ENCODE measurements around the gene NEK10. TPM values are rescaled to one million over a fixed set of nuclear protein-coding genes. Genes with fewer than 3 reads are reported as not detected.
"Not testable (repeated sequence)": the region's sequence is repeated elsewhere in the genome, so short reads cannot be mapped to it uniquely, and the experiment has no call there.

The NEK10 gene, protein sequence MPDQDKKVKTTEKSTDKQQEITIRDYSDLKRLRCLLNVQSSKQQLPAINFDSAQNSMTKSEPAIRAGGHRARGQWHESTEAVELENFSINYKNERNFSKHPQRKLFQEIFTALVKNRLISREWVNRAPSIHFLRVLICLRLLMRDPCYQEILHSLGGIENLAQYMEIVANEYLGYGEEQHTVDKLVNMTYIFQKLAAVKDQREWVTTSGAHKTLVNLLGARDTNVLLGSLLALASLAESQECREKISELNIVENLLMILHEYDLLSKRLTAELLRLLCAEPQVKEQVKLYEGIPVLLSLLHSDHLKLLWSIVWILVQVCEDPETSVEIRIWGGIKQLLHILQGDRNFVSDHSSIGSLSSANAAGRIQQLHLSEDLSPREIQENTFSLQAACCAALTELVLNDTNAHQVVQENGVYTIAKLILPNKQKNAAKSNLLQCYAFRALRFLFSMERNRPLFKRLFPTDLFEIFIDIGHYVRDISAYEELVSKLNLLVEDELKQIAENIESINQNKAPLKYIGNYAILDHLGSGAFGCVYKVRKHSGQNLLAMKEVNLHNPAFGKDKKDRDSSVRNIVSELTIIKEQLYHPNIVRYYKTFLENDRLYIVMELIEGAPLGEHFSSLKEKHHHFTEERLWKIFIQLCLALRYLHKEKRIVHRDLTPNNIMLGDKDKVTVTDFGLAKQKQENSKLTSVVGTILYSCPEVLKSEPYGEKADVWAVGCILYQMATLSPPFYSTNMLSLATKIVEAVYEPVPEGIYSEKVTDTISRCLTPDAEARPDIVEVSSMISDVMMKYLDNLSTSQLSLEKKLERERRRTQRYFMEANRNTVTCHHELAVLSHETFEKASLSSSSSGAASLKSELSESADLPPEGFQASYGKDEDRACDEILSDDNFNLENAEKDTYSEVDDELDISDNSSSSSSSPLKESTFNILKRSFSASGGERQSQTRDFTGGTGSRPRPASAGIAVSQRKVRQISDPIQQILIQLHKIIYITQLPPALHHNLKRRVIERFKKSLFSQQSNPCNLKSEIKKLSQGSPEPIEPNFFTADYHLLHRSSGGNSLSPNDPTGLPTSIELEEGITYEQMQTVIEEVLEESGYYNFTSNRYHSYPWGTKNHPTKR
- total RNA-seq (10 to 100 TPM in 1 of 4 donors, 1 to 10 TPM in 3; 6.8 to 16.9 (median 9.6) TPM), polyA plus RNA-seq (3.1 TPM)
- long read RNA-seq, donor 1, partial matches to known transcripts, result 3 of 8 reads
- long read RNA-seq, donor 1, other reads (novel, unspliced or antisense), result 5 of 8 reads
- long read RNA-seq, donor 2, partial matches to known transcripts, result 1 of 2 reads
- long read RNA-seq, donor 2, other reads (novel, unspliced or antisense), result 1 of 2 reads
- long read RNA-seq, donor 3, partial matches to known transcripts, result 2 of 12 reads
- long read RNA-seq, donor 3, other reads (novel, unspliced or antisense), result 10 of 12 reads
- long read RNA-seq, donor 4, partial matches to known transcripts, result 1 of 6 reads
- long read RNA-seq, donor 4, other reads (novel, unspliced or antisense), result 5 of 6 reads

DNA sequence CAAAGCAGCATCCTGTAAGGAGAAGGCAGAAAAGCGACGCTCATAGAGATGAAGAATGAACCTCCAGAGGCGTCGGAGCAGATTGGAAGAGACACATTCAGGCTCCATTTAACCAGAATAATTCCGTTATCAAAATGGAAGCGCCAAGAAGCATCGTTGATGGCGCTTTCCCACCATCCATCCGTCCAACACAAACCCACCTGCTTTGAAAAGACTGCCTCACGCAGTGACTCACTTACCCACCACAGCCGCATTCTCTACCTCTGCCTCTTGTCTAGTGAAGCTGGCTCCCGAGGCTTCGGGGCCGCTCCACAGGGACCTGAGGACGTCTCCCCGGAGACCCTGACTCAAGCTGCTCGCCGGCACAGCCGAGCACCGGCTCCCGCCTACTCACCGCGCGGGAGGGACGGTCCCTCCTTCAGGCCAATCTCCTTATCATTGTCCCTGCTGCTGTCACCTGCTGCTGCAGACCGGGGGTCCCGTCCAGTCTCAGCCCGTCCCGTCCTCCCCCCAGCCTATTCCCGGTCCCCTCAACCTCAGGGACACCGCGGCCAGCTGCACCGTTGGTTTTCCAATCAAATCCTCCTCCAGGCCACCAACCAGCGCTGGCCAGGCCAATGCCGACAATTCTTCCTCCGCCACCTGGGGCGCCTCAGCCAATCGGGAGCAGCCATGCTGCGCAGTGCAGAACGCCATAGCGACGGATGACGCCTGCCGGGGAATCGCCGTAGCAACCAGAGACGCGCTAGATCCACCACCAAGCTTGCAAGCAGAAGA is at the start of gene NEK10:
Gene NEK10 (minus strand): TSS at position 553 of the 777 bp plus-strand sequence. CDS start 16,501 bp downstream, outside the sequence.
- Histone ChIP-seq H3K4me1 (ENCODE audit: control insufficient read depth, insufficient read depth, low read length) (peaks cover 5% of the 10 kb centered on the region), H3K4me3 (ENCODE audit: low read length) (peak within 1 kb of the TSS; percentile 91), H3K27ac (ENCODE audit: low read length) (no peak within 1 kb of the TSS), H3K27me3 (ENCODE audit: control insufficient read depth, insufficient read depth) (no peaks in the 10 kb centered on the region), H3K9me3 (ENCODE audit: control insufficient read depth, low read length) (no peaks in the 10 kb centered on the region)
- 2% methylated on average over 48 of the region's 48 CpGs for WGBS
- ATAC-seq (peak; percentile 100), DNase-seq (peak; percentile 91 to 96 (median 95))
- intact Hi-C loops (cut with DNase I), result no loop called here

DNA sequence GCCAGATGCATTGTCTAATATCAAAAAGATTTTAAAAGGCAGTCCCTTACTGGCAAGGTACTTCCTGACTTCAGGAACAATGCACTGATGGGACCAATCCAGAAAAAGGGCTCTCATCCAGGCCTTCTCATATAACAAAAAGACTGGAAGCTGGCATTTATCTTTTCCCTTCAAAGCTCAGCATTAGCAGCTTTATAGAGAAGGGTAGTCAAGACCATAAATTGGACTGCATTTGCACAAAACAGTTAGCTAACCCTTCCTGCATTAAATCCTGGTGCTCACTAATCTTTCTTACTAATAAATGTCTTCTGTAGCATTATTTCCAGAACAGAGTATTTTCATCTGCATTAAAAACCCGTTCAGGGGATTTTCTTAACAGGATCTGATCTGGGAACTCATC is 46.0 kb upstream of the NEK10 start:
- no peak for DNase-seq
- ATAC-seq, result no peak
- no peaks in the 10 kb centered on the region for H3K27me3 ChIP-seq (ENCODE audit: control insufficient read depth, insufficient read depth)
- no peak overlapping the region for H3K27ac ChIP-seq (ENCODE audit: low read length)
- 88% methylated on average over 1 of the region's 1 CpG for WGBS
- H3K4me3 ChIP-seq (ENCODE audit: low read length), result no peak overlapping the region
- intact Hi-C loops (cut with DNase I), result no loop called here
- H3K9me3 ChIP-seq (ENCODE audit: control insufficient read depth, low read length), result no peaks in the 10 kb centered on the region
- no peaks in the 10 kb centered on the region for H3K4me1 ChIP-seq (ENCODE audit: control insufficient read depth, insufficient read depth, low read length)

- intact Hi-C loops (cut with DNase I), result no loop called here
- no peak for ATAC-seq
- no peaks in the 10 kb centered on the region for H3K4me1 ChIP-seq (ENCODE audit: control insufficient read depth, insufficient read depth, low read length)
- no peak overlapping the region for H3K4me3 ChIP-seq (ENCODE audit: low read length)
- H3K27me3 ChIP-seq (ENCODE audit: control insufficient read depth, insufficient read depth), result no peaks in the 10 kb centered on the region
- no peak for DNase-seq
- no peaks in the 10 kb centered on the region for H3K9me3 ChIP-seq (ENCODE audit: control insufficient read depth, low read length)
- no peak overlapping the region for H3K27ac ChIP-seq (ENCODE audit: low read length)
- 56% methylated on average over 3 of the region's 3 CpGs for WGBS
Measured at GRCh38 chr3:27392950-27393679, 23.9 kb upstream of the NEK10 start.

DNA sequence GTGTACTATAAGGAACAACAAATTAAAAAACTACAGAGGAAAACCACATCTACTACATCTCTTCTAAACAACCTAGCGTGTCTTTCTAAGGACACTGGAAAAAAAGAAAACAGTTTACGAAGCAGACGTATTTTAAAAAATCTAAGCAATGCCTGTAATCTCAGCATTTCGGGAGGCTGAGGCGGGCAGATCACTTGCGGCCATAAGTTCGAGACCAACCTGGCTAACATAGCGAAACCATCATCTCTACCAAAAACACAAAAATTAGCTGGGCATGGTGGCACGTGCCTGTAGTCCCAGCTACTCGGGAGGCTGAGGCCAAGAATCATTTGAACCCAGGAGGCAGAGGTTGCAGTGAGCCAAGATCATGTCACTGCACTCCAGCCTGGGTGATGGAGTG is 23.2 kb upstream of the NEK10 start:
- H3K27me3 ChIP-seq (ENCODE audit: control insufficient read depth, insufficient read depth); DNase-seq; H3K9me3 ChIP-seq (ENCODE audit: control insufficient read depth, low read length); intact Hi-C loops (cut with DNase I); H3K4me3 ChIP-seq (ENCODE audit: low read length); H3K4me1 ChIP-seq (ENCODE audit: control insufficient read depth, insufficient read depth, low read length); H3K27ac ChIP-seq (ENCODE audit: low read length); ATAC-seq: not testable (repeated sequence)
- 94% methylated on average over 10 of the region's 10 CpGs for WGBS

DNA sequence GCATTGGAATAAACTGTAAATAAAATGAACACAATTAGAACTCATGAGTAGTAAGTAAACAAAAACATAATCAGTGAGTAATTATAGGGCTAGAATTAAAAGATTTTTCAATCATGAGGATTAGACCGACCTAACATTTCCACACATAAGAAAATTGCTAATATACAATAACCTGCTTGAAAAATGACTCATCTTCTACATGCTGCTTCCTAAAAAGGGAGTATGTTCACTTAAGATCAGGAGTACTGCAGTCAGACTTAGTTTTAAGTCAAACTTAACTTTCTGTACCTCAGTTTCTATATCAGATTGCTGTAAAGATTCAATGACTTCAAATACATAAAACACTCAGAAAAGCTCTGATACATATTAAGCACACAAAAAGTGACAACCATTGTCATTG is 22.6 kb upstream of the NEK10 start:
- no peaks in the 10 kb centered on the region for H3K27me3 ChIP-seq (ENCODE audit: control insufficient read depth, insufficient read depth)
- H3K4me3 ChIP-seq (ENCODE audit: low read length), result no peak overlapping the region
- no peaks in the 10 kb centered on the region for H3K4me1 ChIP-seq (ENCODE audit: control insufficient read depth, insufficient read depth, low read length)
- WGBS, result 97% methylated on average over 1 of the region's 1 CpG
- H3K27ac ChIP-seq (ENCODE audit: low read length), result no peak overlapping the region
- DNase-seq (no peak), ATAC-seq (no peak)
- no peaks in the 10 kb centered on the region for H3K9me3 ChIP-seq (ENCODE audit: control insufficient read depth, low read length)
- intact Hi-C loops (cut with DNase I), result no loop called here

DNA sequence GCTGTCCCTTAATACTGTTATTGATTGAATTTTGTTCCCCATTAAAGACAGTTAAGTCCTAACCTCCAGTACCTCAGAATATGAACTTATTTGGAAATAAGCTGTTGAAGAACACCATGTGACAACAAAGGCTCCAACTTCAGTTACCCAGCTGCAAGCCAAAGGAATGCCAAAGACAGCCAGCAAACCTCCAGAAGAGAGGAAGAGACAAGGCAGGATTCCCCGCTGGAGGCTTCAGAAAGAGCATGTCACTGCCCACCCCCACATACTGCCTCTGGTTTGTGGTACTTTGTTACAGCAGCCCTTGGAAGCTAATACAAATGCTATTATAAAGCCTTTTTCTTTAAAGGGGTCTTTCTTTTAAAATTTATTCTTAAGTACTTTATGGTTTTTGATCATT is 18.4 kb upstream of the NEK10 start:
- Histone ChIP-seq H3K9me3 (ENCODE audit: control insufficient read depth, low read length) (no peaks in the 10 kb centered on the region), H3K27me3 (ENCODE audit: control insufficient read depth, insufficient read depth) (no peaks in the 10 kb centered on the region), H3K4me1 (ENCODE audit: control insufficient read depth, insufficient read depth, low read length) (no peaks in the 10 kb centered on the region), H3K27ac (ENCODE audit: low read length) (no peak overlapping the region), H3K4me3 (ENCODE audit: low read length) (no peak overlapping the region)
- DNase-seq, result no peak
- no peak for ATAC-seq
- intact Hi-C loops (cut with DNase I), result no loop called here
- 98% methylated on average over 1 of the region's 1 CpG for WGBS

GRCh38 chr3:27385504-27385903 is 16.3 kb upstream of the NEK10 start:
- no peak overlapping the region for H3K4me3 ChIP-seq (ENCODE audit: low read length)

GRCh38 chr3:27384191-27384590 is 15.0 kb upstream of the NEK10 start:
- no peaks in the 10 kb centered on the region for H3K9me3 ChIP-seq (ENCODE audit: control insufficient read depth, low read length)
- H3K4me1 ChIP-seq (ENCODE audit: control insufficient read depth, insufficient read depth, low read length), result no peaks in the 10 kb centered on the region
- ATAC-seq (no peak), DNase-seq (no peak)
- no peak overlapping the region for H3K27ac ChIP-seq (ENCODE audit: low read length)
- no peak overlapping the region for H3K4me3 ChIP-seq (ENCODE audit: low read length)
- 99% methylated on average over 1 of the region's 1 CpG for WGBS
- H3K27me3 ChIP-seq (ENCODE audit: control insufficient read depth, insufficient read depth), result no peaks in the 10 kb centered on the region
- intact Hi-C loops (cut with DNase I), result no loop called here

More at GRCh38 chr3:27385504-27385903, 16.3 kb upstream of the NEK10 start:
- ATAC-seq (no peak), DNase-seq (no peak)
- intact Hi-C loops (cut with DNase I), result no loop called here
- H3K4me1 ChIP-seq (ENCODE audit: control insufficient read depth, insufficient read depth, low read length), result no peaks in the 10 kb centered on the region
- H3K27me3 ChIP-seq (ENCODE audit: control insufficient read depth, insufficient read depth), result no peaks in the 10 kb centered on the region
- H3K9me3 ChIP-seq (ENCODE audit: control insufficient read depth, low read length), result no peaks in the 10 kb centered on the region
- no peak overlapping the region for H3K27ac ChIP-seq (ENCODE audit: low read length)

- intact Hi-C loops (cut with DNase I), result no loop called here
- no peak for ATAC-seq
Measured at GRCh38 chr3:27380433-27381357, 11.5 kb upstream of the NEK10 start.

More at GRCh38 chr3:27380433-27381357, 11.5 kb upstream of the NEK10 start:
- no peak overlapping the region for H3K4me3 ChIP-seq (ENCODE audit: low read length)
- 80% methylated on average over 3 of the region's 3 CpGs for WGBS
- no peaks in the 10 kb centered on the region for H3K9me3 ChIP-seq (ENCODE audit: control insufficient read depth, low read length)
- no peak for DNase-seq
- H3K27me3 ChIP-seq (ENCODE audit: control insufficient read depth, insufficient read depth), result no peaks in the 10 kb centered on the region
- H3K4me1 ChIP-seq (ENCODE audit: control insufficient read depth, insufficient read depth, low read length), result no peaks in the 10 kb centered on the region
- no peak overlapping the region for H3K27ac ChIP-seq (ENCODE audit: low read length)

Data from right cardiac atrium (tissue), 5 donors.